ENCODE measurements around the gene TMEM255B.
A peak's percentile ranks its signal among the peaks of the same experiment; 100 is the strongest.

The TMEM255B gene

DNA sequence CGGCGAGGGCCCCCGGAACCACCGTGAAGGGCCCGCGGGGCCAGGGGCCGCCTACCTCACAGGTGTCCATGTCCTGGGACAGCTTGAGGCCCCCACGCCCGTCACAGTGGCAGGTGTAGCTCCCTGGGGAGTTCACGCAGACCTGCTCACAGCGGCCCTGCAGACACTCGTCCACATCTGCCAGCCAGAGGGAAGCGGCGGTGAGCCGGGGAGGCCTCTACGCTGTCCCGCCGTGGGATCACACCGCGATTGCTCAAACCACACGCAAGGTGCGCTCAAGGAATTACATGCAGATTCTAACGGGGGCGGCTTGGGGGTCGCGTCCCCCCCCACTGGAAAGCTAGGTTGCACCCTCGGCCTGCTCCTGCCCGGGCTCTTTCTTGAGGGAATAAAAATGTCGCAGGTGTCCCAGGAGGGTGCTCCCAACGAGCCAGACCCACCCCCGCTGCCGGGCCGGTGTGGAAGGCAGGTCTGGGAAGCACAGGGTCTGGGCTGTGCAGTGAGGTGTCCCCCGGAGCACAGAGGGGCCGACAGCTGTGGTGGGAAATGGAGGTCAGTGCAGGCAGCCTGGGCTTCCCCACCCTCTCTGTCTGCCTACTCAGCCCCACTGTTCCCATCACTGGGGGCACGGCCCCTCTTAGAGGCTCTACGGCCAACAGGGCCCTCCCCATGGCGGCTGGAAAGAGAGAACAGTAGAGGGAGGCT is 75.6 kb downstream of the TMEM255B start:
- no peak for DNase-seq (ENCODE audit: low read depth)

DNA sequence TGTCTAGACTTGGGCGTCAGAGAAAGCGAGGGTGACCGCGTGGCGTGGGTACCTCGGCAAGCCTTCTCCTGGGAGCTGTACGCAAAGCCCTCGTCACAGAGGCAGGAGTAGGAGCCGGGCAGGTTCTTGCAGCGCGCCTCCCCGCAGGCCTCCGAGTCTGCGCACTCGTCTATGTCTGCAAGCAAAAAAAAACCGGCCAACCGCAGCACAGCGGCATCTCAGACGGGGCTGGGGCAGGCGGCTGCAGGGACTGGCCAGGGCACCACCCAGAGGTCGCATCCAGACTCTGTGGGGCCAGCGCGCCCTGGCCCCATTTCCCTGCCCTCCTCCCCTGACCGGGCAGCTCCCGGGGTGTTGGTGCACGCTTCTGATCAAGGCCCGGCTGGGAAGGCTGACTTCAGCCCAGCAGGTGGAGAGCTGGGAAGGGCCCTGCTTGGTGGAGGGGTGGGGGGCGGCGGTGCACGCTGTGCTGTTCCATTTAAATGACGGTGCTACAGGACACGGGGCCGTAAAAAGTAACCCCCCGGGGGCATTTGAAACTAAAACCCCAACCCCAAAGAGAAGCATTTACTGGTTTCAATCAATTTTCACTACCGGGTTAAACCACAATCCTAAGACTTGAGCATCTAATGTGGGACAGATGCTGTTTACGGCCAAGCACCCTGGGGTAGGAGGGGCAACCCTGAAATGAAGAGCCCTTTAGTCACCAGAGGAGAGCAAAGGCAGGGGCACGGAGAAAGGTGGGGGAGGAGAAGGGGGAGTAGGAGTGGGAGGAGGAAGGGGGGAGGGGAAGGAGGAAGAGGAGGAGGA is 76.6 kb downstream of the TMEM255B start:
- DNase-seq (ENCODE audit: low read depth): no peak

DNA sequence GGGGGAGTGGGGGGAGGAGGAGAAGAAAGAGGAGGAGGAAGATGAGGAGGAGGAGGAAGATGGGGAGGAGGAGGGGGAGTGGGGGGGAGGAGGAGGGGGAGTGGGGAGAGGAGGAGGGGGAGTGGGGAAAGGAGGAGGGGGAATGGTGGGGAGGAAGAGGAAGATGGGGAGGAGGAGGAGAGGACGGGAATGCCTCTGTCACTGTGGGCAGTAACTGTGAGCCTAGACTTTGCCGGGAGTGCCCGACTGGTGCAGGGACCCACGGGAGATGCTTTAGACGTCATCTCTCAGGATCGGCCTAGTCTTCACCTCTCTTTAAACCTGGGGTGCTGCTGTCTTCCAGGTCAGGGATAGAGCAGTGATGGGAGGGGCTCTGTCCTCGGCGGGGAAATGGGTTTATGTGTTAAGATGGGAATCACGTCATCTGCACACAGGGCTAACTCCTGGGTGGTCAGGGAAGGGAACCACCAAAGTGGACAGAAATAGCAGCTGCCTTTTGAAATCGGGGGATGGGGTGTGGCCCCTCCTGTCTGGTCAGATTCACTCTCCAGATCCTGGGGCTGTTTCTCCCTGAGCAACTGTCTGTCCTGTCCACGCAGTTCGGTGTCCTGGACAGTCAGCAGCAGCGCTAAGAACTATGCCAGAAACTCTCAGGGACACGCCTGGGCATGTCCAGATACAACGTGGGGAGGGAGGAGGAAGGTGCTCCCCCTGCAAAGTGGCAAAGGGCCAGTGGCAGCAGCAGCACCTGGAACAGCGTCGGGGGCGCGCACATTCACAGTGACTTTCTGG is 77.9 kb downstream of the TMEM255B start:
- no peak for DNase-seq (ENCODE audit: low read depth)

DNA sequence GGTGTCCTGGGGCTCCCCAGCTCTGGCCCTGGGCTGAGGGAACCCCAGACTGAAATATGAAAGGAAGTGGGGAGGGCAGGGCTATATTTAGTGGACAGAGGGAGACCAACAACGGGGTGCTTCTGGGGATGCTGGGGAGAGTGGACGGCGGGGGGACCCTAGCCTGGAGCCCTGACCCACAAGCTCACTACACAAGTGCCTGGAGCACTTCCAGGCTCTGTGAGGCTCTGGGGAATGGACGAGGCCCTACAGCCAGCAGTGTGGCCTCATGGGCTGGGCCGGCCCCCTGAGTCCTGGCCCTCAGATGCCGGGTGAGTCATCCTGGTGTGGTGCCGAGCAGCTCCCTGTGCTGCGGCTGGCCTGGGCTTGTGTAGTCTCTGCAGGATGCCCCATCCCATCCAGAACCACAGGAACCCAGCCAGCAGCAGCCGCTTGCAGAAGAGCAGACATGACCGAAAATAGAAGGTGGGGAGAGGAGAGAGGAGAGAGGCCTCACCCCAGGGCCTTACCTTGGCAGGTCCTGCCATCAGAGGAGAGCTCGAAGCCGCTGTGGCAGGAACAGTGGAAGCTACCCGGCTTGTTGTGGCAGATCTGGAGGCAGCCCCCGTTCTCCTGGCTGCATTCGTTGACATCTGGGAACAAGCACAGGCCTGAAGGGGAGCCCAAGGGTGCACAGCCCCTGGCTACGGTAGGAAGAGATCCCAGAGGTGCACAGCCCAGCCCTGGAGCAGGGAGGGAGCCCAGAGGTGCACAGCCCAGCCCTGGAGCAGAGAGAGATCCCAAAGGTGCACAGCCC is 78.7 kb downstream of the TMEM255B start:
- DNase-seq (ENCODE audit: low read depth): no peak

DNA sequence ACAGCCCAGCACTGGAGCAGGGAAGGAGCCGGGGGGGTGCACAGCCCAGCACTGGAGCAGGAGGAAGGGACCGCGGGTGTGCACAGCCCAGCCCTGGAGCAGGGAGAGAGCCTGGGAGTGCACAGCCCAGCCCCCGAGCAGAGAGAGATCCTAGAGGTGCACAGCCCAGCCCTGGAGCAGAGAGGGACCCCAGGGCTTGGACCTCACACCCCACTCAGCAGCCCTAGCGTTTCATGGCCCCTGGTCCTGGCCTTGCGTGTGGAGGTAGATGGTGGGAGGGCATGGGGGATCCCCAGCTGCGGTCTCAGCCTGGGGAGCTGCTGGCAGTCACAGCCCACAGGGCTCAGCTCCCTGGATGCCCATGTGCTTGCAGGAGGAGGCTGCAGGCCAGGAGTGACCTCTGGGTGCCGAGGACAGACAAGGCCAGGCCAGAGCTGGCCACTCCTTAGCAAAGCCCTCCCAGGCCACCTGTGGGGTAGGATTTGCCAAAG is 79.7 kb downstream of the TMEM255B start:
- no peak for DNase-seq (ENCODE audit: low read depth)

DNA sequence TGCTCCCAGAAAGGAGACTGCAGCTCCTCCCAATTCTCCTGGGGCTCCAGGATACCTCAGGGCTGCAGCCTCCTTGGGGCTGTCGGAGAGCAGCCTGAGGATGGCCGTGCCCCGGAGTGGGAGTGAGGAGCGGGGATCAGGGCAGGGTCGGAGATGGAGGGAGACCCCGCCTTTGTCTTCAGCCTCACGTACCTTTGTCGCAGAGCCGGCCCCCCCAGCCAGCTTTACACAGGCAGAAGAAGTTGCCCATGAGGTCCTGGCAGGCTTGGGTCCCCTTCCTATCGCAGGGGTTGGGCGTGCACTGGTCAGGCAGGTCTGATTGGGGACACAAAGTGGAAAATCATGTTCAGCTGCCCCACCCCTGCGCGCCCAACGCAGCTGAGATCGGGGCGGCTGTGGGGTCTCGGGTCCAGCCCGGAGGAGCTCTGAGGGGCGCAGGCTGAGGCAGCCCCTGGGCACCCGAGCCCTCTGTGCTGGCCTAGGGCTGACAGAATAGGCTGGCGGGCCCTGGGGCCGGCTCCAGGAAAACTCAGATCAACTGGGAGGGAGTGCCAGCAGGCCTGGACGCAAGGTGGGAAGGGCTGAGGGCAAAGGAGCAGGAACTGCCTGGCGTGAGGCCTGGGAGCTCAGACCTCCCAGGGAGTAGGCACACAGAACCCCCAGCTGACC is 80.6 kb downstream of the TMEM255B start:
- no peak for DNase-seq (ENCODE audit: low read depth)

DNA sequence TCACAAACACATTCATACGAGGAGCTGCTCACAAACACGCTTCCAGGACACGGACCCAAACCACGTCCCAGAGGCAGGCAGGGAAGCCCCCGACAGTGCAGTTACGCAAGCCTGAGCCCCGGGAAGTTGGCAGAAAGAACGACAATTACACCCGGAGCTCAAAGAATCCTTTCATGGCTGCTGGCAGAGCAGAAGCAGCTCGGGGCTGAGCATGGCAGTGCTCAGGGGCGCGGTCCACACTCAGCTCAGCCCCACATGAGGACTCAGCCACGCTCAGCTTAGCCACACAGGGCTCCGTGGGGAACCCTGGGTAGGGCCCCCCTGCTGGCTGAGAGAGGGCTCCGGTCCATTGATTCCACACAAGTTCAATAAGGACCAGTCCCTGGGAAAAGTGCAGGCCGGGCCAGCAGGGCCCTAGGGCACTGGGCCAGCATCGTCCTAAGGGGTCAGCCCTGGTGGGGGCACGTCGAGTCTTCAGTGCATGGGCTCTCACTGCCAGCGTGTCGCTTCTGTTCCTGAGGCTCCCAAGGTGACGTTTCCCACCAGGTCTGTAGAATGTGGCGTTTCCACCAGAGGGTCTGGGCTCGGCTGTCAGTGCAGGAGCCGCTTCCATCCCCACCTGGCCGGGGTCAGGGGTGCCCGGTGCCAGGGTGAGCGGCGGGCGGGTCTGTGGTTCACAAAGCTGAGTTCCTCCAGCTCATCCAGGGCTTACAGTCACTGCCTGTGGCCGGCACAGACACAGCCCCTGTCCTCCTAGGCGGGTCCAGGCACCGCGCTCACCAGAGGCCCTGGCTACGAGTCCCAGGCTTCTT is 81.7 kb downstream of the TMEM255B start:
- DNase-seq (ENCODE audit: low read depth): no peak

DNA sequence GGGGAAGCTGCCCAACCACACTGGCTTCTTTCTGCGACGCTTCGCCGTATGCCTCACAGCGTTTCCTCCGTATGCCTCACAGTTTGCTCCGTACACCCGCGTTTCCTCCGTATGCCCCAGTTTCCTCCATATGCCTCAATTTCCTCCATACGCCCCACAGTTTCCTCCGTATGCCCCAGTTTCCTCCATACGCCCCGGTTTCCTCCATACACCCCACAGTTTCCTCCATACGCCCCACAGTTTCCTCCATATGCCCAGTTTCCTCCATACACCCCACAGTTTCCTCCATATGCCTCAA is 82.3 kb downstream of the TMEM255B start:
- DNase-seq (ENCODE audit: low read depth): no peak

DNA sequence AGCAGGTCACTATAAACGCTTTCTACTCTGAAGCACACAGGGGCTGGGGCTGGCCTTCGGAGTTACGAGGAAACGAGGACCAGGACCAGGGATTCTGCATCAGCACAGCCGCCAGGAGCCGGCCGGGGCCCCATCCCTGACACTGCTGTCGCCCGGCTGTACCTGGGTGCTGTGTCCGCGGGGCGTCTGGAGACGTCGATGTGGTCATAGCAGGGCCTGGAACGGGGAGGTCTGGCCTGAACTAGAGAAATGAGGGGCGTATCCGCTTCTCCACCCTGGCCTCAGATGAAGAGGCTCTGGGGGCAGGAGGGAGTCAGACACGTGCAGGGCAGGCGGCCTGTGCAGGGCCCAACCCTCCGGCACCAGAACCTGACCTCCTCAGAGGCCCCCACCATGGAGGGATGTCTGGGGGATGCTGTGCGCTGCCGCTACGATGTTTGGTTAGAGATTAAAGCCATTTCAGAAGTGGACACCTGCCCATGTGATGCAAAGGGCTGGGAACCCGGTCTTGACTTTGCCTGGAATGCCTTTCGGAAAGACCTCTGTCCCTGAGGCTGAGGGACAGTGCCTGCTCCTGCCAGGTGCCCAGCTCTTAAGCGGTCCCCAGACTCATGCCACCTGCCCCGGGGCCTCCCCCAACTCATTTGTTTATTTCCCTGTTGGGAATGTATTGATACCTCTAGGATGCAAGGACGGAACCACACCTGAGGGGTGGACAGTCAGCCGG is 83.5 kb downstream of the TMEM255B start:
- DNase-seq (ENCODE audit: low read depth): no peak

DNA sequence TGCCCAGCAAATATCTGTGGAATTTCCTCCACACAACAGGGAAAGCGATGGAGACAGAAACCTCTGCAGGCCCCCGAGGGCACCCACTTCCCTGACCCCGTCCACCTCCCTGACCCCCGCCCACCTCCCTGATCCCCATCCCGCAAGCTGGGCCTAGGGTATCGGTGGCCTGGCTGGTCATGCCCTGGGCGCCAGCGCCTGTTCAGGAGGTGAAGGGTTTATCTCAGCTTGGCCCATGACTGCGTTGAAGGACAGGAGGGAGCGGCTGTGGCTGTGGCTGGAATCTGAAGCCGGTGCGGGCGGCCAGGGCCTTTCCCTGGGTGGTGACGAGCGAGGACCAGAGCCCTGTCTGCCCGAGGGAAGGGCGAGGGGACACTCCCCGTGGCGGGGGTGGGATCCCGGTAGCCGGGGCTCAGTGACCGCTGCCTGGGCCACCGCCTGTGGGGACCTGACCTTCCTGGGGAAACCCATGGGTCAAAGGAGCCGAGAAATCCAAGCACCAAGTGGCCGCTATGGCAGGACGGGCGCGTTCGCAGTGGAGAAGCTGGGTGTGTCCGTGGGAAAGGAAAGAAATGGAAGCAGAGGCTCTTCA is 84.1 kb downstream of the TMEM255B start:
- DNase-seq (ENCODE audit: low read depth): no peak

DNA sequence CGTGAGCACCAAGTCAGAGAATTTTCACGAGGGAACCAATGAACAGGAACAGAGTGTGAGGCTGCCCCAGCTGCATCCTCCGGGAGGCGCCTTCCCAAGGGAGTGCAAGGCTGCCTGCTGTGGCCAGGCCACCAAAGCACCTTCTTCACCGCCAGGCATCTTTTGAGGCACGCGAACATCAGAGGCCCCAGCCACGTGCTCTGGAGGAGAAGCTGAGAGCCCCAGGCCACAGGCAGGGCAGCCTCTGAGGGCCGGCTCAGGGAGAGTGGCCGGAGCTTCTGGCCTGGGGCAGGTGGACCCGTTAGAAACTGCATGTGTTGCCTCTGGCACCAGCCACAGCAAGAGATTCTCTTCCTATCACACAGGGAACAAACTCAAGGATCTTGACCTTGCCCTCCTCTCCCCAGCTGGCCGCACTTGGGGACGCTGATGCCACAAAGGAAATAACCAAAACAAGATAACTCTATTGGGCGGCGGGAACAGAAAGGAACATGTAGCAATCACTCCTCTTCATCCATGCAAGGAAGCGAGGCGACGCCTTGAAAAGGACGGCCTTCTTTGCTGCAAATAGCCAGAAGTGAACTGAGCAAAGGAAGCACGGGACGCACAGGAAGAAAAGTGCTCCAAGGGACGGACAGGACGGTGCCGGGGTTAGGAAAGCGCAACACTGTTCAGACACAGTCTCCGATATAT is 85.0 kb downstream of the TMEM255B start:
- DNase-seq (ENCODE audit: low read depth): peak; percentile 14

DNA sequence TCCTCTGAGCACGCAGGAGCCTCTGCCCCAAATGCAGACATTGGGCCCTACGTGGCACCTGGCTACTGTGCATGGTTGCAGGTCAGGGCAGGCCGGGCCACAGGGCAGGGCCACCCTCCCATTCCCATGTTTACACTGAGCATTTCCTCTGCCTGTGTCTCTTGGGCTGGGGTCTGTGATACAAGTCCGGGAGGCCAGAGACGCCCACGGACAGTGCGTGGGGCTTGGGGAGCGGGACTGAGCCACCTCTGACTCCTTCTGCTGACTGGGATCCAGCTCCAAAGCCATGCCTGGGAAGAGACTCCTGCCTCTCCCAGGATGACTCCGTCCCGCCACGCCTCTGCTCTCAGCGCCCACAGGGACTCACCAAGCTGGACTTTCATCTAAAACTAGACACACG is 86.0 kb downstream of the TMEM255B start:
- DNase-seq (ENCODE audit: low read depth): no peak

DNA sequence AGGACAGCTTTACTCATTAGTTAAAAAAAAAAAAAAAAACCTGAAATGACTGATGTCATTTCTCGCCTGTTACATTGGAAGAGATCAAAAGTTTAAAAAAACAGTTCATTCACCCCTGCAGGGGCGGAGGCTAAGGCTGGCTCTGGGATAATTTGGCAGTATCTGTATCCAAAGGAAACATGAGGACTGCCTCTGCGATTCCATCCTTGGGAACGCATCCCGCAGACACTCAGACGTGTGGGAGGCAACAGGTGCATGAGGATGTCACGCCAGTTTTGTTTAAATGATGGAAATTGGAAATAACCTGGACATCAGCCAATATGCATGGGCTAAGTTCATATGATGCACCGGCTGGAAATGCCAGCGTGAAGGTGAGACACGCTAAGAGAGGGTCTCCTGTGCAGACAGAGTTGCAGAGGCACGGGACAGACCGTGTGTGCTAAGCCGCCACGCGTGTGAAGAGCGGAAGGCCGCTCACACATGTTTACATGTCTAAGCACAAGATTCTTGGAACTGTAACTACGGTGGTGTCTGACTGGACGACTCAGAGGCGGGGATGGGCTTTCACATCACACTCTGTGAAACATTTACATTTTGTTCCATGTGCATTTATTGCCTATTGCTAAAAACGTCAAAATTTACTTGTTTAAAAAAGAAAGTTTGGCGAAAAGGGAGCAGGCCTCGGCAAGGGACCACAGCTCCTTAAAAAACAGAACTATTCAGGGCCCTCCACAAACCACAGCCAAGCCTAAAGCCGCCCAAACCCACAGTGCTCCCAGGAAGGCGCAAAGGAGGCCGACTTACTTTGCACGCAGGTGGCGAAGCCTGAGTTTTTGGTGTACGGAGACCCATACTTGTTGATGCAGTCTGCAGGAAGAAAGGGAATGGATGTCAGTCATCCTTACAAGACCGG is 87.0 kb downstream of the TMEM255B start:
- DNase-seq (ENCODE audit: low read depth): no peak

DNA sequence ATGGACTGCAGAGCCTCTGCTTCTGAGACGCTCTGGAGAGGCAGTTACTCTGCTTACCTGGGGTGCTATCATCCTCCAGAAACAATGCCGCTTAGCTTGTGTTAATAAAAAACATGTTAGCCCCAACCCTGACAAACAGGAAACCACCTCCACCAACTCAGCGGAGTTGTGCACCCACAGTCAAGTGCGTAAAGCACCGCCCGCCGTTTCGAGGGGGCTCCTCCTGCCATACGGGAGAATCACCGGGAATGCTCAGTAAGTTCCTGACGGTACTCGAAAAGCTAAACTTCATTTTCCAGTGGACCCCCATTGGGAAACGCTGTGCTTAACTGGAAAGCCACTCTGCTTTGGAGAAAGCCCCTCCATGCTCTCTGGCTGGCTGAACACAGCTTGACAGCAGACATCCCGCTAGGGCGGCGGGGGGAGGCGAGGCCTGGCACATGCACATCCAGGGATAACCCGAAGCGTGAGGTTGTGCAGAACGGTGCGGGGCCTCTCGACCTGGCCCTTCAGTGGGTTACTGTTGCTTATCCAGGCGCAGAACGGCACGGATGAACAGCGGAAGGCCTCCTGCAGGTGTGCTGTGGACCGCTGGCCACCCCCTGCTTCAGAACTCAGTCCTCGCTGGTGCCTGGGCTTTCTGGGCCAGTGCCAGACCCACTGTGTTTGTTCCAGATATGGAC is 87.8 kb downstream of the TMEM255B start:
- DNase-seq (ENCODE audit: low read depth): no peak

DNA sequence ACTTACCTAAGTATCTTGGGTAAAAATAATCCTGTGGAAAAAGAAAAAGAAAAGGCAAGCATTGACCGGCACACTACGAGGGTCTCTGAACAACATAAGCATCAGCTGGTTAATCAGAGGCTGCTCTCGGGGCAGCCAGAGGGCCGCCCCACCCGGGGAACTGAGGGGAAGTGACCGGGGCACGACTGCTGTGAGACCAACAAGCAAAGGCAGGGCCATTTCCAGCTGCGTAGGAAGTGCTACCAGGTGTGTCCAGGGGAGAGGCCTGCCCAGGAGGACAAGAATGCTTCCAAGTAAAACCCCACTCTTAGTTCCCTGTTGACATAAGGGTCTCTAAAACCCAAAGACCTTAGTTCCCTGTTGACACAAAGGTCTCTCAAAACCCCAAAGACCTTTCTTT is 89.0 kb downstream of the TMEM255B start:
- no peak for DNase-seq (ENCODE audit: low read depth)

DNA sequence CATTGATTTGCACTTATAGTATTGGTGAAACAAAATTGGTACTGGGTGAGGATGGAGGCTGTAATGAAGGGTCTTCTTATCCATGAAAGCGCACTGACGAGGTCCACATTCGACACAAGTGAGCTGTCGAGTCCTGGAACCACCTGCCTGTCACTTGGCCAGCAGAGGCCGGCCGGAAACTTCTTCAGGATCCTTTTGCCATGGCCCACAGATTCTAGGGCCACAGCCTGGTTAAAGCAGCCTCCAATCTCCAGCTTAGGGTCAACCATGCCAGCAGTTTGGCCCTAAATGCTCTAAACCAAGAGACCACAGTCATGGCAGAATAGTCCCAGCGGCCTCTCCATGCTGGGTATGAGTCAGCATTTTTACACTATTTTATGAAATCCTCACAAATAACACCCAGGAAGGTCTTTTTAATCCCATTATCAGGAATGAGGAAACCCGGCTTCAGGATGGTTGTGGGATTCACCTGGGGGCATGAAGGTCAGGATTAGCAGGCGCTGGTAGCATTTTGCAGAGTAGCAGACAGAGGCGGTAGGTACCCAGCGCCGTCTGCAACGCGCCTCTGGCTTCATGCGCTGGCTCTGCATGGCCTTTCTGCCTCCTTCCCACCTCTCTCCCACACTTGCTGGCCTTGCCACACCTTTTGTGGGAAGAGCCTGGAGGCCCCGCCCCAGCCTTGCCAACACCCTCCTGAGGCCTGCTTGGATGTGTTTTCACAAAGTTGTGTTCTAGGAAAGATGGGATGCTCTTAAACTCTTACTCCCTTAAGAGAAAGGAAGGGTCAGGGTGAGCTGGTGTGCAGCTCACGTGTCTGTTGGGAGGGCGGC is 89.6 kb downstream of the TMEM255B start:
- DNase-seq (ENCODE audit: low read depth): no peak

Measured in CMK (cell line).